HUES6 (cell line): Measurements from ENCODE around the gene STAT3.
"Not testable (repeated sequence)": the region's sequence is repeated elsewhere in the genome, so short reads cannot be mapped to it uniquely, and the experiment has no call there.

Source experiments
- H3K27ac ChIP-seq: 2 replicates; pipeline ENCODE4 v1.7.0; 2013; ENCODE audit warnings: low read depth, mild to moderate bottlenecking, low read length, inconsistent platforms
- H3K27me3 ChIP-seq: 2 replicates; pipeline ENCODE4 v1.6.1; 2013; ENCODE audit warnings: low read length; ENCODE audit not compliant: control insufficient read depth, insufficient read depth
- H3K36me3 ChIP-seq: 2 replicates; pipeline ENCODE4 v1.6.1; 2013; ENCODE audit warnings: low read length; ENCODE audit not compliant: control insufficient read depth, insufficient read depth
- H3K4me1 ChIP-seq: 2 replicates; pipeline ENCODE4 v1.6.1; 2013; ENCODE audit warnings: low read length; ENCODE audit not compliant: control insufficient read depth, insufficient read depth
- H3K4me3 ChIP-seq: 2 replicates; pipeline ENCODE4 v1.5.1; 2013; ENCODE audit warnings: low read depth, low read length
- H3K9ac ChIP-seq: one replicate; pipeline ENCODE4 v1.6.1; 2013; ENCODE audit warnings: mild to moderate bottlenecking, low read length
- H3K9me3 ChIP-seq: 2 replicates; pipeline ENCODE4 v1.6.1; 2013; ENCODE audit warnings: low read depth, low read length; ENCODE audit not compliant: control insufficient read depth, insufficient read depth

Gene STAT3

DNA sequence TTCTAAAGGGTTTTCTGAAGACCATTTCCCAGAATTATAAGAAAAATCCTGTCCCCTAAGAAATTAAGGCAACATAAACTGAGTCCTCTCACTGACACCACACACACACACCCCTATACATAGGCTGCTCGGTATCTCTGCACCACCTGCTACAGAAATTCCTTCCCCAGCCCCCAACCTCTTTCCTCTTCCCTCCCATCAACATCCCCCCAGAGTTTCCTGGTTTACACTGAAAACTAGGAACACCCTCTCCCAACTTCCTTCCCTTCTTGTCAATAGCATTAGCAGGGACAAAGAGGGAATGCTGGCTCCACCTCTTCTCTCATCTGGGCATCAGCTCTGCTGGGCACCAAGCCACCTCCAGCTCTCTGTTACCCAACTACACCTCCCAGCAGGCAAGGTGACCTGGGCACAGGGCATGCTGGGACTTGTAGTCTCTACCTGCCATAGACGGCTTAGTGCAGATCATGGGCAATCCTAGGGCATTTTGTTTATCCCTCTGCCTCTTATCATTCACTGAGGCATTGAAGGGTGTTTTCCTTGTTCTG is 19.1 kb upstream of the STAT3 start:
- Histone ChIP-seq H3K9me3 (no peaks in the 10 kb centered on the region), H3K4me1 (peaks cover 33% of the 10 kb centered on the region), H3K4me3 (no peak overlapping the region), H3K36me3 (peaks cover 15% of the 10 kb centered on the region), H3K27me3 (no peaks in the 10 kb centered on the region), H3K27ac (no peak overlapping the region), H3K9ac (no peak overlapping the region)

DNA sequence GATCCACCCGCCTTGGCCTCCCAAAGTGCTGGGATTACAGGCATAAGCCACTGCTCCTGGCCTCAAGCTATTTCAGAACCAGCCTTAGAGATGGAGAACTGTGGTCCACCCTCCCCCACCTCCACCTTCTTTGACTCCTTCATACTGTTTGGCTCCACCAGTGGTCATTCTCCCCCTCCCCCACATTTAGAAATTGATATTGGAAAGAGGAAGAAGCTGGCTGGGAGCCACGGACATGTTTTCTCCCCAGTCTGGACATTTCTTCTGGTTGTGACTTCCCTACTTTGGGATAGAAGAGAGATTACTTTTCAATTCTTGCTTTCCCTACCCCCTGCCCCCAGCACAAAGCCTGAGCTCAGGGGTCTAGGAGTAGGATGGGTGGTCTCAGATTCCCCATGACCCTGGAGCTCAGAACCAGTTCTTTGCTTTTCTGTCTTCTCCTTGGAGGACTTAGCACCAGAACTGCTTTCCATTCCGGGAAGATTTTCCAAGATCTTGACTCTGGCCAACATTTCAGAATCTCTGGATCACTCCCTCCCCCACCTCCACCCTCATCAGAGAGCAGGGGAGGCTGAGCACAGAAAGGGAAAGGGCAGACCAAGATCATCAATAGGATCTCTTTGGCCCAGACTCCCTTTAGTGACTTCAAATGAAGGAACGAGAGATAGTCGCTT is 18.5 kb upstream of the STAT3 start:
- peaks cover 12% of the 10 kb centered on the region for H3K36me3 ChIP-seq
- no peaks in the 10 kb centered on the region for H3K27me3 ChIP-seq
- H3K4me1 ChIP-seq = peaks cover 38% of the 10 kb centered on the region
- no peaks in the 10 kb centered on the region for H3K9me3 ChIP-seq
- H3K27ac ChIP-seq = no peak overlapping the region
- no peak overlapping the region for H3K9ac ChIP-seq
- no peak overlapping the region for H3K4me3 ChIP-seq

DNA sequence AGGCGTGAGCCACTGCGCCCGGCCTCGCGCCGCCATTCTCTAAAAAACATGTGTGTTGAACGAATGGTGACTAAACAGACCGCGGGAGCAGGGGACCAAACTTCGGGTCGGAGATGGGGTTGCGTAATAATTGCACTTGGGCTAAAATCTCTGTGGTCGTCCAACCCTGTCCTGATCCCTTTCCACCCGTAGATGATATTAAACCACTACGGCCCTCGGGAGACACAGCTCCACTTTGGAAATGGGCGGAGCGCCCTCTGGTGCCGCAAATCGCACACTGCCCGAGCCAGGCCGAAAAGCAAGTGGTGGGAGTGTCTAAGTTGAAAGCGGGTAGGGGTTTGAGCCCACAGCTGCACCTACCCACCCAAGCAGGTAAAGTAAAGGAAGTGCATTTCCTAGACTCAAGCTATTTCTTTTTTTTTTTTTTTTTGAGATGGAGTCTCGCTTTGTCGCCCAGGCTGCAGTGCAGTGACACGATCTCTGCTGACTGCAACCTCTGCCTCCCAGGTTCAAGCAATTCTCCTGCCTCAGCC is 17.8 kb upstream of the STAT3 start:
- H3K36me3 ChIP-seq = peaks cover 12% of the 10 kb centered on the region
- H3K9me3 ChIP-seq = no peaks in the 10 kb centered on the region
- no peak overlapping the region for H3K27ac ChIP-seq
- no peak overlapping the region for H3K4me3 ChIP-seq
- no peak overlapping the region for H3K9ac ChIP-seq
- no peaks in the 10 kb centered on the region for H3K27me3 ChIP-seq
- peaks cover 38% of the 10 kb centered on the region for H3K4me1 ChIP-seq

- H3K36me3 ChIP-seq = peaks cover 12% of the 10 kb centered on the region
- H3K9ac ChIP-seq = no peak overlapping the region
- no peak overlapping the region for H3K27ac ChIP-seq
- H3K9me3 ChIP-seq = no peaks in the 10 kb centered on the region
- no peaks in the 10 kb centered on the region for H3K27me3 ChIP-seq
- no peak overlapping the region for H3K4me3 ChIP-seq
- peaks cover 44% of the 10 kb centered on the region for H3K4me1 ChIP-seq
Observed at GRCh38 chr17:42405076-42405475, 16.8 kb upstream of the STAT3 start.

DNA sequence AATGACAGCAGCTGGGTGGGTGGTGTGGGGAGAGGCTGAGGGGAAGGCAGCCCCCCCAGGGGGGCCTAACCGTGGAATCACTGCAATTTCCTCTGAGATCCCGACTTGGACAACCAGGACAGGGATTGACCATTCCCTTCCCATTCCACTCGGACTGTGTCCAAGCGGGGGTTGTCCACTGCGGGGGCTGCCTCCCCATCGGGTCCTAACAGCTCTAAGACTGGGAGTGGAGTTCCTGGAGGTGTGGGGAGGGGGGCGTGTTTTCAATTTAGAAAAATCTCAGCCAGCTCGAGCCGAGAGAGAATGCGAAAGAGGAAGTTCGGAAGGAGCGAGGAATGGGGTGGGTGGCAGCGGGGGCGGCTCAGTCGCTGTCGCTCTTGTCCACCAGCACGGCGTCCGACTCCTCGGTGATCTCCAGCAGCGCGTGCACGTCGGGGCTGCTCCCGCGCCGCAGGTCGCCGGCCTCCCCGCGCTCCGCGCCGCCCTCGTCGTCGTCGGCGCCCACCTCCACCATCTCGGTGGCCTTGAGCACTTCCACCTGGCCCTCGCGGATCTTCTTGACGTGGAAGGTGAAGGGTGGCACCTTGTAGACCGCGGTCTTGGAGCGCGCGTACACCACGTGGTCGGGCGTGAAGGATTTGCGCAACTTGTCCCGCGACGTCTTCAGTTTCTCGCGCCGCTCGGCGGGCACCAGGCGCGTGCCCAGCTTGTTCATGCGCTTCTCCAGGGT is 16.2 kb upstream of the STAT3 start:
- Histone ChIP-seq H3K27ac (no peak overlapping the region), H3K4me3 (no peak overlapping the region)

GRCh38 chr17:42403150-42403549 is 14.9 kb upstream of the STAT3 start:
- no peak overlapping the region for H3K27ac ChIP-seq

More for the DNA sequence above, 16.2 kb upstream of the STAT3 start:
- H3K9ac ChIP-seq = no peak overlapping the region
- no peaks in the 10 kb centered on the region for H3K27me3 ChIP-seq
- H3K4me1 ChIP-seq = peaks cover 45% of the 10 kb centered on the region
- peaks cover 12% of the 10 kb centered on the region for H3K36me3 ChIP-seq
- no peaks in the 10 kb centered on the region for H3K9me3 ChIP-seq

GRCh38 chr17:42402117-42402516 is 13.9 kb upstream of the STAT3 start:
- Histone ChIP-seq H3K4me1 (peaks cover 33% of the 10 kb centered on the region), H3K9ac (no peak overlapping the region), H3K9me3 (no peaks in the 10 kb centered on the region), H3K4me3 (no peak overlapping the region), H3K27ac (no peak overlapping the region), H3K27me3 (no peaks in the 10 kb centered on the region), H3K36me3 (peaks cover 12% of the 10 kb centered on the region)

More at GRCh38 chr17:42403150-42403549, 14.9 kb upstream of the STAT3 start:
- Histone ChIP-seq H3K36me3 (peaks cover 12% of the 10 kb centered on the region), H3K9me3 (no peaks in the 10 kb centered on the region), H3K9ac (no peak overlapping the region), H3K4me1 (peaks cover 43% of the 10 kb centered on the region), H3K27me3 (no peaks in the 10 kb centered on the region), H3K4me3 (no peak overlapping the region)

- H3K27me3 ChIP-seq, H3K27ac ChIP-seq, H3K9me3 ChIP-seq, H3K4me3 ChIP-seq, H3K9ac ChIP-seq: not testable (repeated sequence)
- Histone ChIP-seq H3K4me1 (peaks cover 27% of the 10 kb centered on the region), H3K36me3 (peaks cover 12% of the 10 kb centered on the region)
Observed at GRCh38 chr17:42400844-42401375, 12.7 kb upstream of the STAT3 start.

GRCh38 chr17:42399948-42400843 is 12.0 kb upstream of the STAT3 start:
- Histone ChIP-seq H3K27me3 (no peaks in the 10 kb centered on the region), H3K9me3 (no peaks in the 10 kb centered on the region), H3K27ac (no peak overlapping the region), H3K4me1 (peaks cover 27% of the 10 kb centered on the region), H3K36me3 (peaks cover 9% of the 10 kb centered on the region), H3K9ac (no peak overlapping the region), H3K4me3 (no peak overlapping the region)

- Histone ChIP-seq H3K9ac (no peak overlapping the region), H3K4me3 (no peak overlapping the region), H3K27me3 (no peaks in the 10 kb centered on the region), H3K36me3 (peaks cover 3% of the 10 kb centered on the region; the same call in 1 of the 2 replicates), H3K27ac (no peak overlapping the region), H3K4me1 (peaks cover 27% of the 10 kb centered on the region), H3K9me3 (no peaks in the 10 kb centered on the region)
Observed at GRCh38 chr17:42399121-42399520, 10.9 kb upstream of the STAT3 start.
